ENCODE data around the gene RPS6KA6.

RPS6KA6 gene

DNA sequence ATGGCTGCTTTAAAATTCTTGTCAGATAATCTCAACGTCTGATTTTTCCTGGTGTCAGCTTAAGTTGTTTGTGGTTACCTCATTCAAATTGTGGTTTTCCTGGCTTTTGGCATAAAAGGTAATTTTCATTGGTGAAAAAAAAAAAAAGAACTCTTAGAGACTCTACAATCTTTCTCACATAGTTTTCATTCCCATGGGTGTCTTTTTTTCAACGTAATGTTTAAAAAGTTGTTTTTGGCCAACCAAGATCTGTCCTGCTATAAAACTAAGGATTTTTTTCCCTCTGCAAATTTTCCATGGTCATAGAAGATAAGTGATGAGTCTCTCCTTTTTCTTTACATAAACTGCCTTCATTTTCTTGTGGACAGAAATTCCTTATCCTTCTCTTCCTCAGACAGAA, 28.9 kb upstream of the RPS6KA6 start (continued):
- TF ChIP-seq, protein P1, sequence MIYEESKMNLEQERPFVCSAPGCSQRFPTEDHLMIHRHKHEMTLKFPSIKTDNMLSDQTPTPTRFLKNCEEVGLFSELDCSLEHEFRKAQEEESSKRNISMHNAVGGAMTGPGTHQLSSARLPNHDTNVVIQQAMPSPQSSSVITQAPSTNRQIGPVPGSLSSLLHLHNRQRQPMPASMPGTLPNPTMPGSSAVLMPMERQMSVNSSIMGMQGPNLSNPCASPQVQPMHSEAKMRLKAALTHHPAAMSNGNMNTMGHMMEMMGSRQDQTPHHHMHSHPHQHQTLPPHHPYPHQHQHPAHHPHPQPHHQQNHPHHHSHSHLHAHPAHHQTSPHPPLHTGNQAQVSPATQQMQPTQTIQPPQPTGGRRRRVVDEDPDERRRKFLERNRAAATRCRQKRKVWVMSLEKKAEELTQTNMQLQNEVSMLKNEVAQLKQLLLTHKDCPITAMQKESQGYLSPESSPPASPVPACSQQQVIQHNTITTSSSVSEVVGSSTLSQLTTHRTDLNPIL (CRISPR knock-in tag; IDR thresholded peaks at IDR 0.05; ENCODE audit: low read depth), result no peak
- TF ChIP-seq RARB (CRISPR knock-in tag; IDR thresholded peaks at IDR 0.05) (no peak), TCF4 (CRISPR knock-in tag; IDR thresholded peaks at IDR 0.05; ENCODE audit: borderline replicate concordance) (no peak)

DNA sequence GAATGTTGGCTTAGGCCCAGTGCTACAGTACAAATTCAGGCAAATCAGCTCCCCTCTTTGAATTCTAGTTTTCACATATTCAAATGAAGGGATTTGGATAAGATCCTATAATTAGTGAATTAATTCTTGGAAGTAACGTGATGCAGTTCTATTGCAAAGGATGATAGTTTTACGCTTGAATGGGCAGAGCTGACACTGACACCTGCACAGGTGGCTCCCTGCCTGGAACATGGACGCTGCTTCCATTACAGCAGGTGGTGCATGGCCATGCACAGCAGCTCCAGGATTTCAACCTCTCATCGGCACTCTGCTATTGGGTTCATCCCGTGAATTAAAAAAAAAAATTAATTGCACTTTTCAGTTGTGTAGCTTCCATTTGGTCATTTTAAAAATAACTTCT, 28.4 kb upstream of the RPS6KA6 start:
- ATAC-seq, result no peak

DNA sequence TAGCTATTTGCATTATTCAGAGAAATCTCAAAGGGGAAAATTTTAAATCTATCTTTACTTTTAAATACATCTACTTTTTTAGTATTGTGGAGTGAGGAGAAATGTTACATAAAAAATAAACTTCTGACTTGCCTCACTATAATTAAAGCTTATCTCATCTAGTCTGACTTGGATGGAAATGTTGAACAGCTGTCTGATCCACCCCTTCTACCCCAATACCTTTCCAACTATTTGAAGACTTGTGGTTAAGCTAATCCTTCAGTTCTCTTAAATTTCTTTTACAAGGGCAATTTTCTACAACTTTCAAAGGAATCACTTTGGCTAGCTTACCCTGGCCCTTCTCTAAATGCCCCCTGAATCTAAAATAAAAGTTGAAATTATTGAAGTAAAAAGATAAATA, 17.3 kb upstream of the RPS6KA6 start:
- no peak for ATAC-seq
- TF ChIP-seq, protein P1 (CRISPR knock-in tag; IDR thresholded peaks at IDR 0.05; ENCODE audit: low read depth), result no peak
- TF ChIP-seq PPARA (CRISPR knock-in tag; IDR thresholded peaks at IDR 0.05; ENCODE audit: borderline replicate concordance) (no peak), TOX (CRISPR knock-in tag; IDR thresholded peaks at IDR 0.05; ENCODE audit: borderline replicate concordance) (no peak), ZFP3 (CRISPR knock-in tag; IDR thresholded peaks at IDR 0.05) (no peak), ZNF8 (CRISPR knock-in tag; IDR thresholded peaks at IDR 0.05) (no peak), ESRRG (CRISPR knock-in tag; IDR thresholded peaks at IDR 0.05) (no peak), CSDC2 (CRISPR knock-in tag; IDR thresholded peaks at IDR 0.05) (no peak), OSR1 (CRISPR knock-in tag; IDR thresholded peaks at IDR 0.05) (no peak), GLIS3 (CRISPR knock-in tag; IDR thresholded peaks at IDR 0.05) (no peak)
- TF ChIP-seq, protein P2, sequence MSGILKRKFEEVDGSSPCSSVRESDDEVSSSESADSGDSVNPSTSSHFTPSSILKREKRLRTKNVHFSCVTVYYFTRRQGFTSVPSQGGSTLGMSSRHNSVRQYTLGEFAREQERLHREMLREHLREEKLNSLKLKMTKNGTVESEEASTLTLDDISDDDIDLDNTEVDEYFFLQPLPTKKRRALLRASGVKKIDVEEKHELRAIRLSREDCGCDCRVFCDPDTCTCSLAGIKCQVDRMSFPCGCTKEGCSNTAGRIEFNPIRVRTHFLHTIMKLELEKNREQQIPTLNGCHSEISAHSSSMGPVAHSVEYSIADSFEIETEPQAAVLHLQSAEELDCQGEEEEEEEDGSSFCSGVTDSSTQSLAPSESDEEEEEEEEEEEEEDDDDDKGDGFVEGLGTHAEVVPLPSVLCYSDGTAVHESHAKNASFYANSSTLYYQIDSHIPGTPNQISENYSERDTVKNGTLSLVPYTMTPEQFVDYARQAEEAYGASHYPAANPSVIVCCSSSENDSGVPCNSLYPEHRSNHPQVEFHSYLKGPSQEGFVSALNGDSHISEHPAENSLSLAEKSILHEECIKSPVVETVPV (CRISPR knock-in tag; IDR thresholded peaks at IDR 0.05), result no peak

More for the DNA sequence above, 28.4 kb upstream of the RPS6KA6 start:
- TF ChIP-seq OSR1 (CRISPR knock-in tag; IDR thresholded peaks at IDR 0.05) (no peak), ZC3H10 (CRISPR knock-in tag; IDR thresholded peaks at IDR 0.05) (no peak), BACH2 (CRISPR knock-in tag; IDR thresholded peaks at IDR 0.05; ENCODE audit: borderline replicate concordance) (no peak), ZFP30 (CRISPR knock-in tag; IDR thresholded peaks at IDR 0.05) (no peak)
- TF ChIP-seq, protein P1 (CRISPR knock-in tag; IDR thresholded peaks at IDR 0.05; ENCODE audit: low read depth), result no peak

DNA sequence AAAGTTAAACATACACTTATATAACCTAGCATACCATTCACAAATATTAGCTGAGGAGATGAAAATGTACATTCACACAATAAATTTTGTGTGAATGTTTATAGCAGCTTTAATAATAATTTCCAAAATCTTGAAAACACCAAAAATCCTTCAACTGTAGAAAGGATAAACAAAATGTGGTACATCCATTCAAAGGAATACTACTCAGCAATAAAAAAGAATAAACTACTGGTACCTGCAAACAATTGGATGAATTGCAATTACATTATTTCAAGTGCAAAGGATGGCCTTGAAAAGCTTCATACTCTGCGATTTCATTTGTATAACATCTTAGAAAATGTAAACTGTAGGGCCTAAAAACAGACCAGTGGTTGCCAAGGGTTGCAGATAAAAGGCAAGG, 11.7 kb upstream of the RPS6KA6 start:
- TF ChIP-seq ZNF8 (CRISPR knock-in tag; IDR thresholded peaks at IDR 0.05) (peak; percentile 96), PPARA (CRISPR knock-in tag; IDR thresholded peaks at IDR 0.05; ENCODE audit: borderline replicate concordance) (no peak)
- ATAC-seq, result no peak

DNA sequence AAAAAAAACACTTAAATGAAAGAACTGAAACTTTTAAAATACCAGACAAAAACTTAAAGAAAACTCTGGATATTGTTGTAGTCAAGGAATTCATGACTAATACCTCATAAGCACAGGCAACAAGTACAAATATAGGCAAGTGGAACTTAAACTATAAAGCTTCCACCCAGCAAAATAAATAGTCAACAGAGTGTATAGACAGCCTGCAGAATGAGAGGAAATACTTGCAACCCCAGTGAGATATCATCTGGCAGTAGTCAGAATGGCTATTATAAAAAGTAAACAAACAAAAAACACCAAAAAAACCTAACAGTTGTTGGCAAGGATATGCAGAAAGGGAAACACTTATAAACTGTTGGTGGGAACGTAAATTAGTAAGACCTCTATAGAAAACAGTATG, 9.6 kb upstream of the RPS6KA6 start:
- TF ChIP-seq, protein P3, sequence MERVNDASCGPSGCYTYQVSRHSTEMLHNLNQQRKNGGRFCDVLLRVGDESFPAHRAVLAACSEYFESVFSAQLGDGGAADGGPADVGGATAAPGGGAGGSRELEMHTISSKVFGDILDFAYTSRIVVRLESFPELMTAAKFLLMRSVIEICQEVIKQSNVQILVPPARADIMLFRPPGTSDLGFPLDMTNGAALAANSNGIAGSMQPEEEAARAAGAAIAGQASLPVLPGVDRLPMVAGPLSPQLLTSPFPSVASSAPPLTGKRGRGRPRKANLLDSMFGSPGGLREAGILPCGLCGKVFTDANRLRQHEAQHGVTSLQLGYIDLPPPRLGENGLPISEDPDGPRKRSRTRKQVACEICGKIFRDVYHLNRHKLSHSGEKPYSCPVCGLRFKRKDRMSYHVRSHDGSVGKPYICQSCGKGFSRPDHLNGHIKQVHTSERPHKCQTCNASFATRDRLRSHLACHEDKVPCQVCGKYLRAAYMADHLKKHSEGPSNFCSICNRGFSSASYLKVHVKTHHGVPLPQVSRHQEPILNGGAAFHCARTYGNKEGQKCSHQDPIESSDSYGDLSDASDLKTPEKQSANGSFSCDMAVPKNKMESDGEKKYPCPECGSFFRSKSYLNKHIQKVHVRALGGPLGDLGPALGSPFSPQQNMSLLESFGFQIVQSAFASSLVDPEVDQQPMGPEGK (CRISPR knock-in tag; IDR thresholded peaks at IDR 0.05; ENCODE audit: borderline replicate concordance), result no peak
- no peak for TF ChIP-seq ZNF565 (CRISPR knock-in tag; conservative IDR thresholded peaks at IDR 0.05; ENCODE audit: low read depth)
- ATAC-seq, result no peak

DNA sequence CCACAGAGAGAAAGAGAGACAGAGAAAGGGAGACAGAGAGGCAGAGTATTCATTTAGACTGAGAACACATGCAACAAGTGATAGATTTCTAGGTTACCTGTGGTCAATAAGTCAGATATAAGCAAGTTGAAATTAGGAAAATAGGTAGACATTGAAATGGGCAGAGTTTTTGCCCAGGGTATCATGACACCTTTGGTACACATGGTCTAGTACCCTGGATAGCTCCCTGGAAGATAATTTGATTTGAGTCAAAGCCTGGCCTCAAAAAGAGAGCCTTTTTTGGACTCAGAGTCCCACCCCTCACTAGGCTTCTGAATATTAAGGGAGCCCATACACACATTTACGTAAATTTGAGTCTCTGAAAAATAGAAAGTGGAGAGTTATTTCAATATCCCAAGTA, 4.0 kb upstream of the RPS6KA6 start:
- no peak for ATAC-seq
- TF ChIP-seq ZFP30 (CRISPR knock-in tag; IDR thresholded peaks at IDR 0.05) (no peak), GLIS3 (CRISPR knock-in tag; IDR thresholded peaks at IDR 0.05) (no peak), PPARA (CRISPR knock-in tag; IDR thresholded peaks at IDR 0.05; ENCODE audit: borderline replicate concordance) (no peak), TOX (CRISPR knock-in tag; IDR thresholded peaks at IDR 0.05; ENCODE audit: borderline replicate concordance) (no peak), CSDC2 (CRISPR knock-in tag; IDR thresholded peaks at IDR 0.05) (no peak), ZNF8 (CRISPR knock-in tag; IDR thresholded peaks at IDR 0.05) (no peak), ZNF565 (CRISPR knock-in tag; conservative IDR thresholded peaks at IDR 0.05; ENCODE audit: low read depth) (no peak)
- TF ChIP-seq, protein P1 (CRISPR knock-in tag; IDR thresholded peaks at IDR 0.05; ENCODE audit: low read depth), result no peak
- TF ChIP-seq, protein P4, sequence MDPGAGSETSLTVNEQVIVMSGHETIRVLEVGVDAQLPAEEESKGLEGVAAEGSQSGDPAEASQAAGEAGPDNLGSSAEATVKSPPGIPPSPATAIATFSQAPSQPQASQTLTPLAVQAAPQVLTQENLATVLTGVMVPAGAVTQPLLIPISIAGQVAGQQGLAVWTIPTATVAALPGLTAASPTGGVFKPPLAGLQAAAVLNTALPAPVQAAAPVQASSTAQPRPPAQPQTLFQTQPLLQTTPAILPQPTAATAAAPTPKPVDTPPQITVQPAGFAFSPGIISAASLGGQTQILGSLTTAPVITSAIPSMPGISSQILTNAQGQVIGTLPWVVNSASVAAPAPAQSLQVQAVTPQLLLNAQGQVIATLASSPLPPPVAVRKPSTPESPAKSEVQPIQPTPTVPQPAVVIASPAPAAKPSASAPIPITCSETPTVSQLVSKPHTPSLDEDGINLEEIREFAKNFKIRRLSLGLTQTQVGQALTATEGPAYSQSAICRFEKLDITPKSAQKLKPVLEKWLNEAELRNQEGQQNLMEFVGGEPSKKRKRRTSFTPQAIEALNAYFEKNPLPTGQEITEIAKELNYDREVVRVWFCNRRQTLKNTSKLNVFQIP (CRISPR knock-in tag; IDR thresholded peaks at IDR 0.05; ENCODE audit: borderline replicate concordance, low read depth), result no peak
- TF ChIP-seq, protein P2 (CRISPR knock-in tag; IDR thresholded peaks at IDR 0.05), result no peak
